22Rv1 (cell line): ENCODE measurements around the gene OSTF1.

Source experiments
- CTCF ChIP-seq: fragments of 450-650 bp; IDR thresholded peaks from 2 replicates; pipeline ENCODE4 v1.5.1; 2017; ENCODE audit warnings: mild to moderate bottlenecking
- ZFX ChIP-seq: fragments of 450-650 bp; IDR thresholded peaks from 2 replicates; pipeline ENCODE4 v1.6.1; 2017; ENCODE audit warnings: antibody characterized with exemption, borderline replicate concordance

GRCh38 chr9:75101004-75101588 is 12.8 kb downstream of the OSTF1 start:
- TF ChIP-seq CTCF: no peak
- TF ChIP-seq ZFX: no peak
